Tibial nerve (tissue), 4 donors: ENCODE data around the gene COX4I1. TPM values are rescaled to one million over a fixed set of nuclear protein-coding genes. Genes with fewer than 3 reads are reported as not detected.

Experiments
- DNase-seq, 2 donors: peaks; one replicate each; pipeline ENCODE4 v3.0.0-alpha.2; 2019; ENCODE audit warnings: low spot score in 2 of 2
- H3K27ac ChIP-seq, 4 donors: fragments of 200-600 bp; sonication (generic) in 3 of 4; one replicate each; pipeline ENCODE4 v1.5.1; 2017 to 2019; ENCODE audit warnings: mild to moderate bottlenecking in 1 of 4
- H3K27me3 ChIP-seq, 2 donors: fragments of 200-600 bp; sonication (generic) in 1 of 2; one replicate each; pipeline versions ENCODE4 v1.5.1 to v1.6.0; 2017 to 2019
- H3K36me3 ChIP-seq, 3 donors: fragments of 200-600 bp; sonication (generic); one replicate each; pipeline ENCODE4 v1.5.1; 2018 to 2019
- H3K4me1 ChIP-seq, 4 donors: fragments of 200-600 bp; sonication (generic) in 3 of 4; one replicate each; pipeline ENCODE4 v1.5.1; 2017 to 2019
- H3K4me3 ChIP-seq, 4 donors: fragments of 200-600 bp; sonication (generic) in 3 of 4; one replicate each; pipeline ENCODE4 v1.5.1; 2017 to 2019; ENCODE audit warnings: mild to moderate bottlenecking in 1 of 4, moderate library complexity in 1 of 4
- H3K9me3 ChIP-seq, 4 donors: fragments of 200-600 bp; sonication (generic) in 3 of 4; one replicate each; pipeline ENCODE4 v1.5.1; 2017 to 2019
- EP300 ChIP-seq, 2 donors: sonication (generic); formaldehyde crosslinking; IDR thresholded peaks; one replicate each; pipeline ENCODE4 v1.6.1; 2017; ENCODE audit warnings: antibody characterized with exemption in 2 of 2, mild to moderate bottlenecking in 1 of 2
- POLR2A ChIP-seq, 2 donors: fragments of 450-650 bp; IDR thresholded peaks; one replicate each; pipeline ENCODE4 v1.6.1; 2017; ENCODE audit warnings: antibody characterized with exemption in 2 of 2, mild to moderate bottlenecking in 2 of 2, moderate library complexity in 2 of 2
- WGBS, 2 donors: methylation state at CpG; one replicate each; pipeline ENCODE4 v1.1.5; 2018; 5-methylcytosine and 5-hydroxymethylcytosine counted together
- total RNA-seq, 4 donors: library from RNA; depleted of rRNA; stranded (reverse); fragments of >200 nt; gene quantifications; one replicate each; pipeline ENCODE4 v1.1.0, GENCODE V29; 2016
- TF ChIP-seq, protein P1 (sequence below), 5 experiments: fragments of 200-600 bp in 3 of 5; fragments of 450-650 bp in 2 of 5; sonication (generic) in 3 of 5; IDR thresholded peaks; one replicate each; pipeline ENCODE4 v1.5.1; 2016 to 2019; ENCODE audit warnings: antibody characterized with exemption in 5 of 5, mild to moderate bottlenecking in 3 of 5, moderate library complexity in 2 of 5

Gene COX4I1
- total RNA-seq: 100 to 1,000 TPM; 274 to 401 (median 323) TPM

DNA sequence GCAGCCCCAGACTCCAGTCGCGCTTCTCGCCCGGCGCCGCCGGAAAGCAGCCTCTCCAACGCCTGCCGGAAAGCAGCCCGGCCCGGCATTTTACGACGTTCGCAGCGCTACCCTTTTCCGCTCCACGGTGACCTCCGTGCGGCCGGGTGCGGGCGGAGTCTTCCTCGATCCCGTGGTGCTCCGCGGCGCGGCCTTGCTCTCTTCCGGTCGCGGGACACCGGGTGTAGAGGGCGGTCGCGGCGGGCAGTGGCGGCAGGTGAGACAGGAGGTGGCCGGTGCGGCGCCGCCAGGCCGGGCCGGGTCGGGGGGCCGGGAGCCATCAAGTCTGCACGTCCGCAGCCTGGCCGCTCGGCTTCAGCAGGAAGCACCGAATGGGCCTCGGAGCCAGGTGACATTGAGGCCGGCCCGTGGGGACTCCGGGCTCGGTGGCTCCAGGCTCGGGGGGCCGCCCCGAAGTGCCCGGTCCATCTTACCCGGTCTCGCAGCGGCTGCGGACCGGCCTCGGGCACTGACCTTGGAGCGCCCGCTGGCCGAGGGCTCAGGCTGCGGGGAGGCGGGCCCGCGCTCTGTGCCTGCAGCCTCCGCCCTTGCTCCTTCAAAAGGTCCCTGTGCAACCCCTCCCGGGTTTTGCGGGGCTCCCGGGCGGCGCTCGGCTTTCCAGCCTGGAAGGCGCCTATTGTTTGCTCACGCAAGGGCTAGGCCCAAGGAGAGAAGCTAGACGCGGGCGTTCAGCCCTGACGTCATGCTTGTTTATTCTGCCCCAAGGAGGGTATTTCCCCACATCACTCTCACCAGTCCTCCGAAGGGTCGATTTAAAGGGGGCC is at the start of gene COX4I1, which contains the start of gene EMC8:
TSS of gene COX4I1 (plus strand) at position 199 of the 824 bp plus-strand sequence. CDS start 1,511 bp downstream, outside the sequence.
TSS of gene EMC8 (minus strand) at position 48 of the 824 bp plus-strand sequence. CDS start 249 bp downstream, outside the sequence.
- TF ChIP-seq, protein P1, sequence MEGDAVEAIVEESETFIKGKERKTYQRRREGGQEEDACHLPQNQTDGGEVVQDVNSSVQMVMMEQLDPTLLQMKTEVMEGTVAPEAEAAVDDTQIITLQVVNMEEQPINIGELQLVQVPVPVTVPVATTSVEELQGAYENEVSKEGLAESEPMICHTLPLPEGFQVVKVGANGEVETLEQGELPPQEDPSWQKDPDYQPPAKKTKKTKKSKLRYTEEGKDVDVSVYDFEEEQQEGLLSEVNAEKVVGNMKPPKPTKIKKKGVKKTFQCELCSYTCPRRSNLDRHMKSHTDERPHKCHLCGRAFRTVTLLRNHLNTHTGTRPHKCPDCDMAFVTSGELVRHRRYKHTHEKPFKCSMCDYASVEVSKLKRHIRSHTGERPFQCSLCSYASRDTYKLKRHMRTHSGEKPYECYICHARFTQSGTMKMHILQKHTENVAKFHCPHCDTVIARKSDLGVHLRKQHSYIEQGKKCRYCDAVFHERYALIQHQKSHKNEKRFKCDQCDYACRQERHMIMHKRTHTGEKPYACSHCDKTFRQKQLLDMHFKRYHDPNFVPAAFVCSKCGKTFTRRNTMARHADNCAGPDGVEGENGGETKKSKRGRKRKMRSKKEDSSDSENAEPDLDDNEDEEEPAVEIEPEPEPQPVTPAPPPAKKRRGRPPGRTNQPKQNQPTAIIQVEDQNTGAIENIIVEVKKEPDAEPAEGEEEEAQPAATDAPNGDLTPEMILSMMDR (IDR thresholded peaks at IDR 0.05): peak in 1 of 5 experiments; percentile 37
- TF ChIP-seq EP300 (IDR thresholded peaks at IDR 0.05) (peak; percentile 64 to 96), POLR2A (IDR thresholded peaks at IDR 0.05) (peak in 1 of 2 donors; percentile 29)
- peak; percentile 84 to 86 for DNase-seq
- WGBS, 2 donors: 0% methylated on average over 31 to 85 of the region's 87 CpGs

DNA sequence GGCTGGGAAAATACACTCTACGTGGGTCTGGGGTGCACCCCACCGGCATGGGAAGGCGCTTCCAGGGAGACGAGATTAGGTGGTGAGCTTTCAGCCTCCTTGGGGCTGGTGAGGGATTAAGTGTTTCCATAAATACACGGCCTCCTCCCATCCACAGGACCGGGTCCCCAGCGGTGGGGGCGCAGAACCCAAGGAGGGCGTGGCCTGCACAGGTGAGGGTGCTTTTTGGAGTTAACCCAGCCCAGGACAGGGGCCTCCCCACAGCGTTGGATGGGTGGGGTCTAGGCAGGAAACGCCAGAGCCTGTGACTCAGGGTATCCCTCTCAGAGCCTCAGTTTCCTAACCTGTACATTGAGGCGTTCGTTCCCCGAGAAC is 49.7 kb upstream of the COX4I1 start:
- Histone ChIP-seq H3K9me3 (no peaks in the 10 kb centered on the region), H3K4me1 (peaks cover 0 to 22% (median 13%) of the 10 kb centered on the region in 4 donors), H3K27me3 (peaks cover 0 to 27% of the 10 kb centered on the region in 2 donors), H3K4me3 (peak overlapping the region in 3 of 4 donors; percentile 41 to 59 (median 50)), H3K36me3 (no peaks in the 10 kb centered on the region), H3K27ac (no peak overlapping the region)
- DNase-seq: no peak
- TF ChIP-seq, protein P1 (IDR thresholded peaks at IDR 0.05): no peak
- TF ChIP-seq EP300 (IDR thresholded peaks at IDR 0.05) (no peak), POLR2A (IDR thresholded peaks at IDR 0.05) (no peak)
- 36 to 39% methylated on average over 14 of the region's 14 CpGs for WGBS, 2 donors

More for the DNA sequence above, at the start of gene COX4I1, which contains the start of gene EMC8:
- H3K27me3 ChIP-seq: no peaks in the 10 kb centered on the region
- no peaks in the 10 kb centered on the region for H3K9me3 ChIP-seq
- H3K4me3 ChIP-seq: peak within 1 kb of the TSS; percentile 61 to 100 (median 99)
- peak within 1 kb of the TSS; percentile 59 to 92 (median 90) for H3K27ac ChIP-seq
- H3K36me3 ChIP-seq: peaks cover 0 to 57% (median 3%) of the 10 kb centered on the region in 3 donors
- peaks cover 0 to 48% (median 23%) of the 10 kb centered on the region in 4 donors for H3K4me1 ChIP-seq

DNA sequence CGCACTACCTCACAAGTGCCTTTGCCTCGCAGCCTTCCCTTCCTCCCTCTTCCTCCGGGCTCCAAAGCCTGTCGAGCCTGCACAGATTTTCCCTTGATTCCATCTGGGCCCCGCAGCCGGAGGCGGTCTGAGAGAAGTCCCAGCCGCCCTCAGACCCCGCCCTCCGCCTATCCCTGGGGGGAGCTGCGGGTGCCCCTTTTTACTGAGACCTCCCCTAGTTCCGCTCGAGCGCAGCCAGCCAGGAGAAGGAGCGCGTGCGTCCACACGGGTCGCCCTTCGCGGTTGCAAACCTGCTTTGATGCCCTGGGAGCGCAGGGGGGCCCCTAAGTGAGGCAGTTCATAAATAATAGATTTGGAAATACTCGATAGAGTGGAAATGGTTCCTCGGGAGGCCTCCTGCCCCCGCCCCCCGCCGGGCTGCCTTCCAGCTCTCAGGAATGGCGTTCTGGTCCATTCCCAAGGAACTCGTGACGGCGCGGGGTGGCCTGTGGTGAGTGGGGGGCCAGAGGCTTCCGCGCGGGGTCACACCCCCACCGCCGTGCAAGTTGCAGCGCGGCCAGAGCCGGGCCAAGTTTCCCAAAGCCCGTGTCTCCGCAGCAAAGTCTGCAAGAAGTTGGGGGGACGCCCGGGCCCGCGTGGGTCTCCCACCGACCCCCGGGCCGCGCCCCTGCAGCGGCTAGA is 49.2 kb upstream of the COX4I1 start:
- Histone ChIP-seq H3K4me1 (peaks cover 0 to 22% (median 13%) of the 10 kb centered on the region in 4 donors), H3K4me3 (peak overlapping the region; percentile 38 to 59 (median 46)), H3K9me3 (no peaks in the 10 kb centered on the region), H3K27ac (no peak overlapping the region), H3K27me3 (peaks cover 0 to 27% of the 10 kb centered on the region in 2 donors), H3K36me3 (no peaks in the 10 kb centered on the region)
- WGBS, 2 donors: 2% methylated on average over 35 to 38 of the region's 51 CpGs
- no peak for DNase-seq
- TF ChIP-seq, protein P1 (IDR thresholded peaks at IDR 0.05): no peak
- no peak for TF ChIP-seq POLR2A (IDR thresholded peaks at IDR 0.05)
- no peak for TF ChIP-seq EP300 (IDR thresholded peaks at IDR 0.05)

- DNase-seq: no peak
- WGBS, 2 donors: 5 to 16% methylated on average over 14 to 47 of the region's 96 CpGs
- no peaks in the 10 kb centered on the region for H3K36me3 ChIP-seq
- peak within 1 kb of the TSS; percentile 38 to 59 (median 46) for H3K4me3 ChIP-seq
- peaks cover 0 to 27% of the 10 kb centered on the region in 2 donors for H3K27me3 ChIP-seq
- H3K9me3 ChIP-seq: no peaks in the 10 kb centered on the region
- peaks cover 0 to 22% (median 13%) of the 10 kb centered on the region in 4 donors for H3K4me1 ChIP-seq
- H3K27ac ChIP-seq: no peak within 1 kb of the TSS
- no peak for TF ChIP-seq POLR2A (IDR thresholded peaks at IDR 0.05)
These were observed 48.4 kb upstream of the COX4I1 start, which contains the start of gene C16orf74 for GRCh38 chr16:85750827-85751697. C16orf74 (minus strand) TSS chr16:85751096; CDS start chr16:85735217, 15,879 bp downstream.
